GM13976 (cell line): Measurements from ENCODE around the gene CELF5.

Experiments
- DNase-seq: peaks from one replicate; pipeline ENCODE4 v3.0.0; 2012; ENCODE audit warnings: low spot score
- in situ Hi-C: fragments of 300-500 bp; cut with MboI; formaldehyde crosslinking; loops from one replicate; pipeline ENCODE4 v1.12.0; 2022; ENCODE audit warnings: low sequenced_read_pairs, mixed read lengths, inconsistent platforms; ENCODE audit not compliant: unreplicated experiment
- TF ChIP-seq, protein P1 (sequence below): IDR thresholded peaks from 2 replicates; pipeline ENCODE4 v1.5.1; 2012; ENCODE audit warnings: borderline replicate concordance, mild to moderate bottlenecking; ENCODE audit not compliant: insufficient read depth; ENCODE audit errors: extremely low read depth, missing control alignments, control extremely low read depth

CELF5 gene

DNA sequence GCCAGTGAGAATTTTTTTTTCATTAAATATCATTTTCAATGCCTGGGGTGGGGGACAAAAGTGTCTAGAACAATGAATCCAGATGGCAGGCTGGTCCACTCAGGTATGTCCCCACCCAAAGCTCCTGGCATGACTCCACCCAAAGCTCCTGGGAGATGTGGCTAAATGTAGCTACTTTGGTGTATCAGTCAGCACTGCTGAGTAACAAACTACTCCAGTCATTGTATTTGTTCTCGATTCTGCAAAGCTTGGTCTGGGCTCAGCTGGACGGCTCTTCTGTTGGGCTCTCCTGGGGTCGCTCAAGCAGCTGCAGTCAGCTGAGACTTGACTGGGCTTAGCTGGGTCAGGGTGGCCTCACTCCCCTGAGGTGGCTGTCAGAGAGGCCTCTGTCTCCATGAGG is 48.5 kb downstream of the CELF5 start:
- TF ChIP-seq, protein P1, sequence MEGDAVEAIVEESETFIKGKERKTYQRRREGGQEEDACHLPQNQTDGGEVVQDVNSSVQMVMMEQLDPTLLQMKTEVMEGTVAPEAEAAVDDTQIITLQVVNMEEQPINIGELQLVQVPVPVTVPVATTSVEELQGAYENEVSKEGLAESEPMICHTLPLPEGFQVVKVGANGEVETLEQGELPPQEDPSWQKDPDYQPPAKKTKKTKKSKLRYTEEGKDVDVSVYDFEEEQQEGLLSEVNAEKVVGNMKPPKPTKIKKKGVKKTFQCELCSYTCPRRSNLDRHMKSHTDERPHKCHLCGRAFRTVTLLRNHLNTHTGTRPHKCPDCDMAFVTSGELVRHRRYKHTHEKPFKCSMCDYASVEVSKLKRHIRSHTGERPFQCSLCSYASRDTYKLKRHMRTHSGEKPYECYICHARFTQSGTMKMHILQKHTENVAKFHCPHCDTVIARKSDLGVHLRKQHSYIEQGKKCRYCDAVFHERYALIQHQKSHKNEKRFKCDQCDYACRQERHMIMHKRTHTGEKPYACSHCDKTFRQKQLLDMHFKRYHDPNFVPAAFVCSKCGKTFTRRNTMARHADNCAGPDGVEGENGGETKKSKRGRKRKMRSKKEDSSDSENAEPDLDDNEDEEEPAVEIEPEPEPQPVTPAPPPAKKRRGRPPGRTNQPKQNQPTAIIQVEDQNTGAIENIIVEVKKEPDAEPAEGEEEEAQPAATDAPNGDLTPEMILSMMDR = no peak
- in situ Hi-C loops = no loop called here
- no peak for DNase-seq

DNA sequence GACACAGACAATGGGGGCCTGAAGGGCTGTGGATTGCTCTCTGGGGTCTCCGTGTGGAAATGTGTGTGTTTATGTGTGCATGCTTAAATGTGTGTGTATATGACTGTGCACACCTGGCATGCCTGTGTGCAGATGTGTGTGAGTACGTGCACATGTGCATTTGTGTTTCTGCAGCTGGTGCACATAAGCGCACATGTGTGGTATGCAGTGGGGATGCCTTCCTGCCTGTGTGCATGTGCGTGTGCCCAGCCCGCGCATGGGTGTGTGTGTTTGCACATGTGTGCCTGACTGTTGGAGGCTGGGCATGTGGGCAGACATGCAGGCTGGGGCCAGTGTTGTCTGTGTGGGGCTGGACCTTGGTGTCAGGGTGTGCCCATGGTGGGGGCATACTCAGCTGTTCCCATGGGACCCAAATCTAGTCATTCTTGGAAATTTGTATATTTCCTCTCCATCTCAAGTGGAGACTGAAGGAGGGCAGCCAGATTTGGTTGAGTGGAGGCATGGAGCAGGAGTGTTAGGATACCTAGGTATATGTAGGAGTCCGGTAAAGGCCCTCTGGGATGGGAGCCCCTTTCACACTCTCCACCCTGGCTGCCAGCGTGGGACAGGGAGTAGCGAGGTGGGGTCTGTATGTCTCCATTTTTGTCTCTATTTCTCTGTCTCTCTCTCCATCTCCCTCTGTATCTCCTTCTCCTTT is 49.9 kb downstream of the CELF5 start:
- TF ChIP-seq, protein P1 = no peak
- DNase-seq = no peak
- in situ Hi-C loops = no loop called here

DNA sequence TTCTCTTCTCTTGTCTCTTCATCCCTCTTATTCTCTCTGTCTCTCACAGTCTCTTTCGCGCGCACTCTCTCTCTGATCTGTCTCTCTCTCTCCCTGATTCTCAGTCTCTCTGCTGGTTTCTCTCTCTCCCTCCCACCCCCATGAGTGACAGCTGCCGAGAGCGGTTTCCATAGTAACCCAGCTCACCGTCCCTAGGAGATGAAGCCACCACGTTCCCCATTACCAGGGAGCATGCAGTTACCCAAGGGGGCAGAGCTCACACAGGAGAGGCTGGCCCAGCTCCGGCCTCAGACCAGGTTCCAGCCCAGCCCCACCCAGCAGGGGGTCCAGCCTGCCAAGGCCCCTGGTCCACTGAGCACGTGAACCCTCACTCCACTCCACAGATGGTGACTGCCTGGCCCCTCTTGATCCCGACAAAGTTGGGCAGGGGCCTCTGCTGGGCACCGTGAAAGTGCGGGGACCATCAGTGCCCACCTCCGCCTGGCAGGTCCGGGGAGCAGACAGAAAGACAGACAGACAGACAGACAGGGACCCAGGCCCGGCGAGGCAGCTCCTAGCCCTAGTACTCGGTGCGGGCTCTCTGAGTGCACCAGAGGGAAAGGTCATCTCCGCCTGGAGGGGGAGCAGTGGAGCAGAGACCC is 50.6 kb downstream of the CELF5 start:
- in situ Hi-C loops = no loop called here
- TF ChIP-seq, protein P1 = peak; percentile 69
- peak; percentile 84 for DNase-seq

DNA sequence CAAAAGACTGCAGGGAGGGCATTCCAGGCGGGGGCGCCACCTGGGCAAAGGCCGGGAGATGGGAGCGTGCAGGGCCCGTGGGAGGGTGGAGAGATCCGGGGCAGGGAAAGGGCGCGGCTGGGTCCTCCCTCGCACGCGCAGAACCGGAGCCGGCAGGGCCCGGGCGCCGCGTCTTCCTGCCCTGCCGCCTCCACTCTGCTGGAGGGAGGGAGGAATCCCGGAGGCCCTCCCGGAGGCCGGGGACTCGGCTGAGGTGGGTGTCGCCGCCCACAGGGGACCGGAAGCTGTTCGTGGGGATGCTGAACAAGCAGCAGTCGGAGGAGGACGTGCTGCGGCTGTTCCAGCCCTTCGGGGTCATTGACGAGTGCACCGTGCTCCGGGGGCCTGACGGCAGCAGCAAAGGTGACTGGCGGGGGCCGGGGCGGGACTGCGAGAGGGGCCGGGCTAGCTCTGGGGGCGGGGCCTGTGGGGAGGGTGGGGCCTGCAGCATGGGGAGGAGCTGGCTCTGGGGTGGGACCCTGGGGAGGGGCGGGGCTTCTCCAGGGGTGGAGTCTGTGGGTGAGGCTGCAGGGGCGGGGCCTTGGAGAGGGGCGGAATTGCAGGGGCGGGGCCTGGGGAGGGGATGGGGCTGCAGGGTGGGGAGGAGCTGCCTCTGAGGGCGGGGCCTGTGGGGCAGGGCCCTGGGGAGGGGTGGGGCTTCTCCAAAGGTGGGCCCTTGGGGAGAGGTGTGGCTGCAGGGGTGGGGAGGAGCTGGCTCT is 51.3 kb downstream of the CELF5 start:
- TF ChIP-seq, protein P1 = no peak
- DNase-seq = peak; percentile 99
- in situ Hi-C loops = no loop called here

DNA sequence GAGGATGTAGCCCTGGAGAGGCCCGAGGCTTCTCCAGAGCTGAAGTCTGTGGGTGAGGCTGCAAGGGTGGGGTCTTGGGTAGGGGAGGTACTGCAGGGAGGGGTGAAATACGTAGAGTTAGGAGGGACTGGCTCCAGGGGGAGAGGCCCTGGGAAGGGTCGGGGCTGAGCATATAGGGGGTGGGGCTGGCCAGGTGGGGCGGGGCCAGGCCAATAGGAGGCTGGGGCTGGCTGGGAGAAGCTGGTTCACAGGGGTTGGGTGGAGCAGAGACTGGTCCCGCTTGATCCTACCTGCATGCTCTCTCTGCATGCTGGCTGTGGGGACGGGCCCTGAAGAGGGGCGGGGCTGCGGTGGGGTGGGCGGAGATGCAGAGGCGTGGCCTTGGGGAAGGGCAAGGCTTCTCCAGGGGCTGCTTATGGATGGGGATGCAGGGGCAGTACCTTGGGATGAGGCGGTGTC is 51.9 kb downstream of the CELF5 start:
- in situ Hi-C loops = no loop called here
- TF ChIP-seq, protein P1 = no peak
- no peak for DNase-seq

DNA sequence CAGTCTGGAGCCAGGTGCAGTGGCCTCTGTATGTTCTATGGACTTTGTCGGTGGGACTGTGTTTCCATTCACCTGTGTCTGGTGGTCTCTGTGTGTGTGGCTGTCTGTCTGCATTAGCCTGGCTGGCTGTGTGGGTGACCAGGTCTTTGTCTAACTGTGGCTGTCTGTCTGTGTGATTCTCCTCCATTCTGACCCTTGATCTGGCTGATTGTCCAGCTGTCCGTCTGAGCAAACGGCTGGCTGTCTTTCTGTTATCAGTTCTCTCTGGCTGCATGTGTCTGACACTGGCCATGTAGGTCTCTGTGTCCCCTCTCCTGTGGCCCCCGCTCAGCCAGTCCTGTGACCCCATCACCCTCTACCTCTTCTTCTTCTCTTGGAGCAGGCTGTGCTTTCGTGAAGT is 53.2 kb downstream of the CELF5 start:
- in situ Hi-C loops = no loop called here
- TF ChIP-seq, protein P1 = no peak
- no peak for DNase-seq
